Sigmoid colon (tissue), 4 donors: Measurements from ENCODE around the gene HNRNPUL1.

Source experiments
- CTCF ChIP-seq, 4 experiments: fragments of 450-650 bp in 3 of 4; fragments of 200-600 bp in 1 of 4; IDR thresholded peaks; one replicate each; pipeline ENCODE4 v1.5.1; 2016 to 2019; ENCODE audit warnings: antibody characterized with exemption in 4 of 4, mild to moderate bottlenecking in 3 of 4, moderate library complexity in 2 of 4
- EP300 ChIP-seq, 4 donors: sonication (generic); formaldehyde crosslinking; IDR thresholded peaks; one replicate each; pipeline ENCODE4 v1.6.1; 2017; ENCODE audit warnings: antibody characterized with exemption in 4 of 4

GRCh38 chr19:41241859-41242258 is 22.3 kb upstream of the HNRNPUL1 start:
- TF ChIP-seq CTCF (IDR thresholded peaks at IDR 0.05): no peak
- no peak for TF ChIP-seq EP300 (IDR thresholded peaks at IDR 0.05)
